Coronary artery (tissue), 2 donors: ENCODE measurements around the gene RAP2C.
A peak's percentile ranks its signal among the peaks of the same experiment; 100 is the strongest.

Experiments
- DNase-seq: peaks from one replicate; pipeline ENCODE4 v3.0.0-alpha.2; 2017; ENCODE audit warnings: low spot score
- H3K27ac ChIP-seq, 2 donors: fragments of 200-600 bp; sonication (generic); one replicate each; pipeline ENCODE4 v1.5.1; 2016 to 2019
- H3K4me3 ChIP-seq: fragments of 200-600 bp; sonication (generic); 2 replicates; pipeline ENCODE4 v1.5.1; 2016; ENCODE audit warnings: mild to moderate bottlenecking, moderate library complexity
- TF ChIP-seq, protein P1 (sequence below): fragments of 200-600 bp; sonication (generic); IDR thresholded peaks from one replicate; pipeline ENCODE4 v1.5.1; 2019; ENCODE audit warnings: antibody characterized with exemption

RAP2C gene

DNA sequence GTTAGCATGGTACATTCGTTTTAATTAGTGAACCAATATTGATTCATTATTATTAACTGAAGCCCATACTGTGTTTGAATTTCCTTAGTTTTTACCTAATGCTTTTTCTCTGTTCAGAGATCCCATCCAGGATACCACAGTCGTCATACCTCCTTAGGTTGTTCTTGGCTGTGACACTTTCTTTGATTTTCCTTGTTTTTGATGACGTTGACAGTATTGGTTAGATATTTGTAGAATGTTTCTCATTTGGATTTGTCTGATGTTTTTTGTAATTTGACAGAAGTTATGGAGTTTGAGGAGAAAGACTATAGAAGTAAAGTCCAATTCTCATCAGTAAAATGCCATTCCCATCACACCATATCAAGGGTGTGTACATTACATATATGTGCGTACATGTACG is 16.2 kb upstream of the RAP2C start:
- TF ChIP-seq, protein P1, sequence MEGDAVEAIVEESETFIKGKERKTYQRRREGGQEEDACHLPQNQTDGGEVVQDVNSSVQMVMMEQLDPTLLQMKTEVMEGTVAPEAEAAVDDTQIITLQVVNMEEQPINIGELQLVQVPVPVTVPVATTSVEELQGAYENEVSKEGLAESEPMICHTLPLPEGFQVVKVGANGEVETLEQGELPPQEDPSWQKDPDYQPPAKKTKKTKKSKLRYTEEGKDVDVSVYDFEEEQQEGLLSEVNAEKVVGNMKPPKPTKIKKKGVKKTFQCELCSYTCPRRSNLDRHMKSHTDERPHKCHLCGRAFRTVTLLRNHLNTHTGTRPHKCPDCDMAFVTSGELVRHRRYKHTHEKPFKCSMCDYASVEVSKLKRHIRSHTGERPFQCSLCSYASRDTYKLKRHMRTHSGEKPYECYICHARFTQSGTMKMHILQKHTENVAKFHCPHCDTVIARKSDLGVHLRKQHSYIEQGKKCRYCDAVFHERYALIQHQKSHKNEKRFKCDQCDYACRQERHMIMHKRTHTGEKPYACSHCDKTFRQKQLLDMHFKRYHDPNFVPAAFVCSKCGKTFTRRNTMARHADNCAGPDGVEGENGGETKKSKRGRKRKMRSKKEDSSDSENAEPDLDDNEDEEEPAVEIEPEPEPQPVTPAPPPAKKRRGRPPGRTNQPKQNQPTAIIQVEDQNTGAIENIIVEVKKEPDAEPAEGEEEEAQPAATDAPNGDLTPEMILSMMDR: no peak

DNA sequence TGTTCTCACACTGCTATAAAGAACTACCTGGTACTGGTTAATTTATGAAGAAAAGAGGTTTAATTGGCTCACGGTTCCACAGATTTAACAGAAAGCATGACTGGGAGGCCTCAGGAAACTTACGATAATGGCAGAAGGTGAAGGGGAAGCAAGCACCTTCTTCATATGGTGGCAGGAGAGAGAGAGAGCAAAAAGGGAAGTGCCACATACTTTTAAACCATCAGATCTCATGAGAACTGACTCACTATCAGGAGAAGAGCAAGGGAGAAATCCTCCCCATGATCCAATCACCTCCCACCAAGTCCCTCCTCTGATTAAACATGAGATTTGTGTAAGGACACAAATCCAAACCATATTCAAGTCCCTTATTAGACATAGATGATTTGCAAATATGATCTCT is 12.3 kb upstream of the RAP2C start:
- H3K27ac ChIP-seq: no peak overlapping the region
- TF ChIP-seq, protein P1: no peak
- DNase-seq: no peak
- H3K4me3 ChIP-seq: no peak overlapping the region

More for the DNA sequence above, 16.2 kb upstream of the RAP2C start:
- no peak overlapping the region for H3K27ac ChIP-seq
- no peak overlapping the region for H3K4me3 ChIP-seq
- no peak for DNase-seq

DNA sequence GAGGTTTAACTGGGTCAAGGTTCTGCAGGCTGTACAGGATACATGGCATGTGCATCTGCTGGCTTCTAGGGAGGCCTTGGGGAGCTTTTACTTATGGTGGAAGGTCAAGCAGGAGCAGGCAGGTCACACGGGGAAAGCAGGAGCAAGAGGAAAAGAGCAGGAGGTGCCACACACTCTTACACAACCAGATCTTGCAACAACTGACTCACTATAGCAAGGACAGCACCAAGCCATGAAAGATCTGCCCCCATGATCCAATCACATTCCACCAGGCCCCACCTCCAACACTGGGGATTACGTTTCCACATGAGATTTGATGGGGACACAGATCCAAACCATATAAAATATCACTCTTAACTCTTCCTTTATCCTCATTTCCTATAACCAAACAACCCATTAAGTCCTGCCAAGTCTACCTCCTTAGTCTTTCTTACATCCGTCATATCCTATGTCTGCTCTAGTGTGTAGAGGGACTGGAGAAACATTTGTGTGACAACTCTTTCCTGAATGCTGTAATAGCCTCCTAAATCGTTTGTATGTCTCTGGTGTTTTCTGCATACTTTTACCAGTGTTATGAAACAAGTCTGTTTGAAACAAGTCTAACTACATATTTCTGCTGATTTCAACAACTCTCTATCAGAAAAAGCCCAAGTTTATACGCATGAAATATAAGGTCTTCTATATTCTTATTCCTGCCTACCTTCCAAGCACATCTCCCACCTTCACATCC is 8.3 kb upstream of the RAP2C start:
- no peak overlapping the region for H3K27ac ChIP-seq
- TF ChIP-seq, protein P1: no peak
- H3K4me3 ChIP-seq: no peak overlapping the region
- no peak for DNase-seq

DNA sequence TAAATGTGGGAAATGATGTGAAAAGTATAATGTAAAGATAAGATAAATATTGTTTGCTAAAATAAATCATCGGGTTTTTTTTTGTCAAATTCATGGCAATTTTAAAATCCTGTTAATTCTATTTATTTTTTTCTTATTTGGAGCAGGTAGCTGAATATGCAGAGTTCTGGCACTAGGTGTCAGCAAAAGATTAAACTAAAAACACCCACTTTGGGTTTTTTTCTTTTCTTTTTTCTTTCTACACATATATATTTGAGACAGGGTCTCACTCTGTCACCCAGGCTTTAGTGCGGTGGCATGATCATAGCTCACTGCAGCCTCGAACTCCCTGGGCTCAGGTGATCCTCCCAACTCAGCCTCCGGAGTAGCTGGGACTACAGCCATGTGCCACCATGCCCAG is 6.9 kb upstream of the RAP2C start:
- no peak overlapping the region for H3K27ac ChIP-seq
- TF ChIP-seq, protein P1: no peak
- no peak overlapping the region for H3K4me3 ChIP-seq
- no peak for DNase-seq

DNA sequence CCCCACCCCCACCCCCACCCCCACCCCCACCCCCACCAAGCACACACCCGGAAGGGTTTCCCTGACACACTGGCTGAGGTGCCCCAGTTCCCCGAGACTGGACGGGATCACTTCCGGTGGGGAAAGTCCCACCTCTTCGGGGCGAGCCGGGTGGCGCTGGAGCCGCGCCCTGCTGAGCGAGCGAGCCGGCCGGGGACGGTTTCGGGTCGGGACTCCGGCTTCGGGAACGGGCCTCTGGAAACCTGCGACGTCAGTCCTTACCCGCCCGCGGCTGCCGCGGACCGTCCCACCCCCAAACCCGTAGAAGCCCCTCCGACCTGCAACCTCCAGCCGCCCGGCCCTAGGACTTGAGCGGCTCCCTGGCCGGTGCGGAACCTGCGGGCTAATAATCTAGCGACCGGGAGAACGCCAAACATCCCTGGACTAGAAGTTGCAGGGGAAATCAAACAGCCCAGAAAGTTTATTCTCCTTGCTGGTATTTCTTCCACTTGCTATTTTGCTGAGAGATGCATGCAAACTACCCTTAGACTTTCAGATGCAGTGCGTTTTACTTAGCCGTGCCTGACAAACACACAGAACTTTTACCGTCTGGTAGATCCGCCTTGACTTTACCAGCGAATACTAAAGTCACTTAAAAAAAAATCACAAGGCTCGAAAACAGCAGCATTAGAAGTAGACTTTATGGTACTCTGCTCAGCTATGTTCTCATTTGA is 991 bp downstream of the RAP2C start:
- Histone ChIP-seq H3K27ac (peak overlapping the region; percentile 93 to 97), H3K4me3 (peak overlapping the region; percentile 88)
- peak; percentile 90 for DNase-seq
- TF ChIP-seq, protein P1: no peak

DNA sequence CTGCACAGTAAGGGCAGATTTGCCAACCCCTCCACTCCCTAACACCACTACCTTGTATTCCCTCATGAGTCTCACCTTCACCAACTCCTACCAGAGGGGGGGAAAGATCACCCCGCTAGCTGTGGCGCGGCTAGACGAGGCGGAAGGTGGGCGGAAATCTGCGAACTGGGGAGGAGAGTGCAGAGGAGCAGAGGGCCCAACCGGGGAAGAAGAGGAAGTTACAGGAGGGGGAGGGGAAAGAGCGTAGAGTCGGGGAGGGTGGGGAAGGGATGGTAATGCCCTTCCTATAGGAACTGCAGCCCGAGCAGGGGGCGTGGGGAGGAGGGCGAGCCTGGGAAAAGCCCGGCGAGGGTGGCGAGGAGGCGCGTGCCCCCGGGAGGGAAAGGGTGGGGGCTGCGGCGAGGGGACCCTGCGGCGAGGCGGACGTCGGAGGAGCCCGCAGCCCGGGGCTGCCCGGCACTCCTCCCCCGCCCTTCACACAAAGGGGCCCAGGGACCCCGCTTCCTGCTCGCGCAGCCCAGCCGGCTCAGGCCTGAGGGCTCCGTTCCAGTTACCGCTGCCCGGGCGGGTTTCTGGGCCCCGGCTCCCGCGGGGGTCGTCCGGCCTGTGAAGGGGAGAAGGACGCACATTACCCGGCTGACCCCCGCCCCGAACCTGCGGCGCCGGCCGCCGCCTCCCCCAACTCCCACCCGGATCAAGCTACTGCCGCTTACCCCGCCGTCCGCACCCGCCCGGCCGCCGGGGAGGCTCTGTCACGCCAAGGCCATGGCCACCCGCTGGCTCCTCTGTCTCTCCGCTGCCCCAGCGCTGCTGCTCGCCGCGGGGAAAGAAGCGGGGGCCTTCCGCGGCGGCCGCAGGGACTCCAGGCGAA is 1.8 kb downstream of the RAP2C start:
- Histone ChIP-seq H3K4me3 (peak overlapping the region; percentile 88), H3K27ac (peak overlapping the region; percentile 93 to 97)
- DNase-seq: peak; percentile 79
- TF ChIP-seq, protein P1: no peak
